Activated CD4-positive, alpha-beta T cell treated with anti-CD3 and anti-CD28 coated beads, Interleukin-10, Interleukin-2, amounts not matched to agents 100 ng/mL and 50 ng/mL, durations not matched to agents 16 hours and 8 hours (primary cell): ENCODE data around the gene SRSF11.

Source experiments
- DNase-seq: peaks from one replicate; pipeline ENCODE4 v3.0.0-alpha.2; 2020

The SRSF11 gene

GRCh38 chr1:70222716-70223235 is 1.6 kb downstream of the SRSF11 start:
- no peak for DNase-seq

DNA sequence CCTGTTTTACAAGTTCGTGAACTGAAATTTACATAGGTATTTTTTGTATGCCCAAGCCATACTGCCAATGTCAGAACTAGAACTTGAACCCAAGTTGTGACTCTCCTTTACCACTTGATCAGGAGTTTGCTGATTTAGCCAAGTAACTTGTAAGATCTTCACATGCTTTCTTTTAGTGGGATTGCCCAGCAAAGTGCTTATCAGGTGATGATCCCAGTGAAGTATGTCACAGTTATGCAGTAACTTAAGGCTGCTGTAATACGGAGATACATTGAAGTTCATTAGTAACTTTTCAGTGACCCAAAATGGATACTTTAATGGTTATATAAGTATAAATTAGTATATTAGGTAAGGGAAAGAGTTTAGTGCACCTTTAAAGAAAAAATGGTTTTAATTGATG is 3.8 kb downstream of the SRSF11 start:
- no peak for DNase-seq

DNA sequence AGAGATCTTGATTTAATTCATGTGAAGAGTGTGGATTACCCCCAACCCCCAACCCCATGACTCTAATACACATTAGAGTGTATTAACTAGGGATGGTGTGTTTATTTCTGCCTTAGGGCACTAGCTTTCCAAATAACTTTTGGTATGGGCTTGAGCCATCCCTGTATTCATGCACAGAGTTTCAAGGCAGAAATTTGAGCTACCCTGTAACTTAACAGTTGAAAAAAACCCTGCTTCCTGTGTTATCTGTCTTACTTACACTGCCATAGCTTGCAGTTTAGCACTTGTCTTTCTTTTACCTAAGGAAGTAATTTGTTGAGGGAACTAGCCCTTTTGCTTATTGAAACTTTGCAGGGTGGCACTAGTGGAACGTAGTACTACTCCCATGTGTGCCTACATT is 6.3 kb downstream of the SRSF11 start:
- peak; percentile 5 for DNase-seq

- no peak for DNase-seq
Measured at GRCh38 chr1:70228670-70229069, 7.5 kb downstream of the SRSF11 start.

- no peak for DNase-seq
Measured at GRCh38 chr1:70231475-70231874, 10.3 kb downstream of the SRSF11 start.

DNA sequence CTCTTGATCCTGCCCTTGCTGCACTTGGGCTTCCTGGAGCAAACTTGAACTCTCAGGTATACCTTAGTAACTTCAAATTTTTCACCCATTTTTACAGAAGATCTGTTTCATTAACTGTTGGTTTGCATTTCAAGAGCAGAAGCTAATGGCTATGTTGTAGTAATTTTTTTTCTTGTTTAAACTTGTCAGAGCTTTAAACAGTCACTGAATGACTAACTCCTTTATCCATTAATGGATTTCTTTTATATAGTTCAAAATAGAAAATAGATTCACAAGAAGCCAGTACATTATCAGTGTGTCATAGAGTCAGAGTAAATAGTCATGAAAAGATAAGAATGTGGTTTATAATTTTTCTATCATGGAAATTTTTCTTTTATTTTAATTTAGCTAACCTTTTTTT is 13.6 kb downstream of the SRSF11 start:
- DNase-seq: no peak

GRCh38 chr1:70239940-70240339 is 18.8 kb downstream of the SRSF11 start:
- DNase-seq: no peak

GRCh38 chr1:70247122-70247521 is 25.9 kb downstream of the SRSF11 start:
- no peak for DNase-seq

DNA sequence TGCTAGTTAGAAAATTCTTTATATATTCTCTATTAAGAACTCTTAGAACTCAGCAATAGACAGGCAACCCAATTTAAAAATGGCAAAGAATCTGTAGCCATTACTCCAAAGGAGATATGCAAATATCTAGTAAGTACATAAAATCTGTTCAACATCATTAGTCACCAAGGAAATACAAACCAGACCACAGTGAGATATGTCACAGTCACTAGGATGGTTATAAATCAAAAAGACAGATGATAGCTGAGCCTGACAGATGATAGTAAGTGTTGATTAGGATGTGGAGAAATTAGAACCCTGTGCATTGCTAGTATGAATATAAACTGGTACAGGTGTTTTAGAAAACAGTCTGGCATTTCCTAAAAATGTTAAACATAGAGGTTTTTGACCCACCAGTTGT is 26.6 kb downstream of the SRSF11 start:
- peak; percentile 36 for DNase-seq

GRCh38 chr1:70248729-70249128 is 27.5 kb downstream of the SRSF11 start:
- no peak for DNase-seq

DNA sequence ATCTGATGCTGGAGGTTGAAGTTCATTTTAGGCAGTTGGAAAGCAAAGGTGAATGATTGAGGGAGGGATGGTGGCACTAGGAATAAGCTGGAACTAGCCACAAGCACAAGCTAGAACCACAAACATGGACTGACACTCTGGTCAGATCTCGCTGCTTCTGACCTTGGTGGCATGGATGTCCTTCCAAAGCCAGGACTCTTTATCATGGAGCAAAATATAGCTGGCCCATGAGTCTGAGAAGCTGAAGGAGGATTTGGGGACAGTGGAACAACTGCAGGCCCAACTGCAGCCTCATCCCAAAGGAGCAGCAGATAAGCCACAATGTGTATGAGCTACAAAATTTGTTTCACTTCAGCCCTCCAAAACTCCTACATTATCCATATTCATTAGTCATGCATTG is 35.5 kb downstream of the SRSF11 start:
- DNase-seq: no peak

GRCh38 chr1:70264839-70265238 is 43.7 kb downstream of the SRSF11 start:
- no peak for DNase-seq

GRCh38 chr1:70265946-70266345 is 44.8 kb downstream of the SRSF11 start:
- DNase-seq: no peak

DNA sequence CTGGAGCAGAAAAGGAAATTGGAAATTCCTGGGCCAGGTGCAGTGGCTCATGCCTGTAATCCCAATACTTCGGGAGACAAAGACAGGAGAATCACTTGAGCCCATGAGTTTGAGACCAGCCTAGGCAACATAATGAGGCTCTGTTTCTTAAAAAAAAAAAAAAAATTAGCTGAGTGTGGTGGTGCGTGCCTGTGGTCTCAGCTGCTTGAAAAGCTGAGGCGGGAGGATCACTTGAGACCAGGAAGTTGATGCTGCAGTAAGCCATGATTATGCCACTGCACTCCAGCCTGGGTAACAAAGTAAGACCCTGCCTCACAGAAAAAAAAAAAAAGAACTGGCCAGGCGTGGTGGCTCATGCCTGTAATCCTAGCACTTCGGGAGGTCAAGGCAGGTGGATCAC is 56.7 kb downstream of the SRSF11 start:
- no peak for DNase-seq

GRCh38 chr1:70278710-70279109 is 57.5 kb downstream of the SRSF11 start:
- no peak for DNase-seq

GRCh38 chr1:70284366-70284765 is 63.2 kb downstream of the SRSF11 start:
- DNase-seq: no peak

DNA sequence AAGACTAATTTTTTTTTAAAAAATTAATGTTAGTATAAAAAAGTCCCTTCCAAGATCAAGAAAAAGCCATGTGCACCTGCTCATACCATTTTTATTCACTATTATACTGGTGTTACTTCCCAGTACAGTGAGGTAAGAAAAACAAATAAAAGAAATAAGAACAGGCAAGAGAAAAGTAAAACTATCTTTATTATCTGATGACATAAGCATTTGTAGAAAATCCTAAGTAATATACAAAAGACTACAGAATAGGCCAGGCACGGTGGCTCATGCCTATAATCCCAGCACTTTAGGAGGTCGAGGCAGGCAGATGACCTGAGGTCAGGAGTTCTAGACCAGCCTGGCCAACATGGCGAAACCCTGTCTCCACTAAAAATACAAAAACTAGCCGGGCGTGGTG is 65.3 kb downstream of the SRSF11 start:
- no peak for DNase-seq

DNA sequence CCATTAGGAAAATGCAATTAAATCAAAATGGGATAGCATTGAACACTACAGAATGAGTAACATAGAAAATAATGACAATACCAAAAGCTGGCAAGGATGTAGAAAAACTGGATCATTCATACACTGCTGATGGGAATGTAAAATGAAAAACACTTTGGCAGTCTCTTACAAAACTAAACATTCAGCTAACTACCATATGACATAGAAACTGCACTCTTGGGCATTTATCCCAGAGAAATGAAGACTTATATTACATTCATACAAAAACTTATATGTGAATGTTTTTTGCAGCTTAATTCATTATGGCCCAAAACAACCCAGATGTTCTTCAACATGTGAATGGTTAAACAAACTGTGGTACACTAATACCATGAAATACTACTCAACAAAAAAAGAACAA is 67.0 kb downstream of the SRSF11 start:
- no peak for DNase-seq

- no peak for DNase-seq
Measured at GRCh38 chr1:70290218-70290617, 69.0 kb downstream of the SRSF11 start.

- DNase-seq: no peak
Measured at GRCh38 chr1:70293186-70293843, 72.1 kb downstream of the SRSF11 start.

DNA sequence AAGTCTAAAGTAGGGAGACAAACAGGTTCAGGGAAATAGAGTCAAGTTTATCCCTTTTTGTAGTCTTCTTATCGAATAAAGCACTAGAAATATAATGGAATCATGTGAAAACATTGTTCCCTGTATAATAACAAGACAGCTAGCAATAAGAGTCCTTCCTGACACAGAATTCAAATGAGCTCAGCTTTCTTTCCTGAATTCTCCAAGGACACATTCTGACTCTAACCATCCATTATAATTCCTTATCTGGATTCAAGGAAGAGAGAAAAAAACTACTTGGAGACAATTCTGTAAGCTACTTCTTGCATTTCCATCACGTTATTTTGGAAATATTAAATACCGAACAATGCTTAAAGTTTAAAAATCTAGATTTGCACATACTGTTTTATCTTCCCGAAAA is 74.6 kb downstream of the SRSF11 start:
- no peak for DNase-seq

GRCh38 chr1:70299472-70299871 is 78.3 kb downstream of the SRSF11 start:
- no peak for DNase-seq
